Activated T-cell treated with anti-CD3 and anti-CD28 coated beads, Interleukin-2, amount 50 U/mL, for 4 hours (primary cell): Measurements from ENCODE around the gene PLEKHF1. TPM values are rescaled to one million over a fixed set of nuclear protein-coding genes. Genes with fewer than 3 reads are reported as not detected.
"Not testable (repeated sequence)": the region's sequence is repeated elsewhere in the genome, so short reads cannot be mapped to it uniquely, and the experiment has no call there.

ENCODE experiments used
- ATAC-seq, 2 donors: fragments of 200-7000 bp; cut with Tn5 transposase; one replicate each; pipeline ENCODE4 v1.10.0; 2021
- DNase-seq: peaks from one replicate; pipeline ENCODE4 v3.0.0-alpha.2; 2020
- H3K27me3 Mint-ChIP-seq: one replicate; pipeline ENCODE4 v1.8.0; 2021; ENCODE audit warnings: low read depth, mixed read lengths
- H3K36me3 Mint-ChIP-seq: one replicate; pipeline ENCODE4 v1.8.0; 2022; ENCODE audit warnings: mixed read lengths; ENCODE audit not compliant: insufficient read depth
- H3K4me1 Mint-ChIP-seq: one replicate; pipeline ENCODE4 v1.8.0; 2021; ENCODE audit warnings: low read depth, mixed read lengths
- H3K4me3 Mint-ChIP-seq: one replicate; pipeline ENCODE4 v1.8.0; 2021; ENCODE audit warnings: mild to moderate bottlenecking, moderate library complexity, mixed read lengths
- H3K9me3 Mint-ChIP-seq: one replicate; pipeline ENCODE4 v1.8.0; 2021; ENCODE audit warnings: mixed read lengths
- total RNA-seq, 3 donors: library from RNA; stranded (reverse); gene quantifications; one replicate each; pipeline ENCODE4 v1.2.1, GENCODE V29; 2021

The PLEKHF1 gene
- total RNA-seq, 3 donors from 2014 or later: 16.2 to 20.1 (median 18.4) TPM

DNA sequence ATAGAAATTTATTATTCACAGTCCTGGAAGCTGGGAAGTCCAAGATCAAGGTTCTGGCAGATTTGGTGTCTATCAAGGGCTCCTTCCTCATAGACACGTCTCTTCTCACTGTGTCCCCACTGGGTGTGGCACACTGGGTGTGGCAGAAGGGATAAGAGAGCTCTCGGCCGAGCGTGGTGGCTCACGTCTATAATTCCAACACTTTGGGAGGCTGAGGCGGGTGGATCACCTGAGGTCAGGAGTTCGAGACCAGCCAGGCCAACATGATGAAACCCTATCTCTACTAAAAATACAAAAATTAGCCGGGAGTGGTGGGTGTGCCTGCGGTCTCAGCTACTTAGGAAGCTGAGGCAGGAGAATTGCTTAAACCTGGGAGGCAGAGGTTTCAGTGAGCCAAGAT, 38.4 kb upstream of the PLEKHF1 start:
- H3K4me1 Mint-ChIP-seq: peaks cover 30% of the 10 kb centered on the region
- H3K27me3 Mint-ChIP-seq, H3K9me3 Mint-ChIP-seq, H3K4me3 Mint-ChIP-seq, DNase-seq, ATAC-seq, H3K36me3 Mint-ChIP-seq: not testable (repeated sequence)

DNA sequence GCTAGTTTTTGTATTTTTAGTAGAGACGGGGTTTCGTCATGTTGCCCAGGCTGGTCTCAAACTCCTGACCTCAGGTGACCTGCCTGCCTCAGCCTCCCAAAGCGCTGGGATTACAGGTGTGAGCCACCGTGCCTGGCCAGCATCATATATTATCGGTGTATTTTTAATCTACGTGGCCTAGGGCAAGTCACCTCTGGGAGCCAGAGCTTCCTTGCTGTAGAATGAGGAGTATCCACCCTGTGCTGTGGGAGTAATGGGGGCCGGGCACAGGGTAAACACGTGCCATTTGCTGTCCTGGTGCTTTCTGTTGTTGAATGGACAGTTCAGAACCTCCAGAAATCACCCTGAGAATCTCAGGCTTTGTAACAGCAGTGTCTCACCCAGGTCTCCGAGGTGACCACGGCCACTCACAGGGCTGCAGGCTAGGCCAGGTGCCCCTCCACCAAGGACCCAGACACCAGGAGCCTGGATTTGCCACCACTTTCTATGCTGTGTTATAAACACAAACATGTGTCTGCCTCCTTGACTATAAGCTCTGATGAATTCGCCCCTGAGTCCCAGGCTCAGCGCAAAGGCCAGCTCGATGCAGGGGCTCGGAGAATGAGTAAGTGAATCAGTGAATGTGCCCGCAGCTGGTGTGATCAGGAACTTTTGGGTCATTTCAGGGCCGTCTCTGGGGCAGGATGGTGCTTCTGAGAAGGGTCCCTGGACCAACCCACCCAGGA, 36.4 kb upstream of the PLEKHF1 start:
- Mint-ChIP-seq H3K9me3 (no peaks in the 10 kb centered on the region), H3K27me3 (no peaks in the 10 kb centered on the region), H3K36me3 (no peaks in the 10 kb centered on the region), H3K4me1 (peaks cover 10% of the 10 kb centered on the region), H3K4me3 (no peak overlapping the region)
- DNase-seq: no peak
- no peak for ATAC-seq

DNA sequence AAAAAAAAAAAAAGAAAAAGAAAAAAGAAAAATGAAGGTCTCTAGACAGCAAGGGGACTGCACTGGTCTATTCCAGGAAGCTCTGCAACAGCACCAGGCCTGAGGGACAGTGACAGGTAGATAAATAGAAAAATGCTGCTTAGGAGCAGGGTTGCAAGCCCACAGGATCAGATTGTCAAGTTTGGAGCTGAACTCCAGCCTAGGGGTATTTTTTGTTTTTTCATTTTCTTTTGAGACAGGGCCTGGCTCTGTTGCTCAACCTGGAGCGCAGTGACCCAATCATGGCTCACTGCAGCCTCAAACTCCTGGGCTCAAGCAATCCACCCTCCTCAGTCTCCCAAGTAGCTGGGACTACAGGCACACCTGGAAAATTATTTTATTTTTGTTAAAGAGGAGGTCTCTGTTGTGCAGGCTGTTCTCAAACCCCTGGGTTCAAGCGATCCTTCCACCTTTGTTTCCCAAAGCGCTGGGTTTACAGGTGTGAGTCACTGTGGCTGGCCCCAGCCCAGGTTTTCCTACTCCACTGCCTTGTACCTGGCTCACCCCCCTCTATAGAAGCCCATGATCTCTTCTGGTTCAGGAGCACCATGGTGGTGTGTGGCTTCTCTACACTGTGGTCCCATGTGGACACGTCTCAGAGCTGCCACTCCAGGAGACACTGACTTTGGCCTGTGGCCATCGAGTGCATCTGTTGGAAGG, 35.3 kb upstream of the PLEKHF1 start:
- Mint-ChIP-seq H3K4me3 (no peak overlapping the region), H3K9me3 (no peaks in the 10 kb centered on the region), H3K27me3 (no peaks in the 10 kb centered on the region), H3K4me1 (peaks cover 2% of the 10 kb centered on the region), H3K36me3 (no peaks in the 10 kb centered on the region)
- DNase-seq: no peak
- ATAC-seq: no peak

DNA sequence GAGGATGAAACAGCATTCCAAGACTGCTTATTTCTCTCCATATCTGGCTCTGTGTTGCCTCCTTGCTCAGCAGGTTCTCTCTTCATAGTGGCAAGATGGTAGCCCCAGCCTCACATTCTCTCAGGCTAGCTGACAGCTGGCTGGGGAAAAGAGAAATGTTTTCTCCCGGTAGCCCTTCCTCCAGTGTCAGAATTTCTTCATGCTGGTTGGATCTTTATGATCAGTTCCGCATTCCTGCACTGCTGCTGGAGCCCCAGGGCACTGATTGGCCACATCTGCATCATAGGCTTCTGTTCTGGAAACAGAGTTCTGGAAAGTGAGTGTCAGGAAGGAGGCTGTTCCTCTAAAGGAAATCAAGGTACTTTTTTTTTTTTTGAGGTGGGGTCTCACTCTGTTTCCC, 34.6 kb upstream of the PLEKHF1 start:
- no peaks in the 10 kb centered on the region for H3K27me3 Mint-ChIP-seq
- no peaks in the 10 kb centered on the region for H3K9me3 Mint-ChIP-seq
- no peak for ATAC-seq
- H3K4me1 Mint-ChIP-seq: no peaks in the 10 kb centered on the region
- no peak overlapping the region for H3K4me3 Mint-ChIP-seq
- no peaks in the 10 kb centered on the region for H3K36me3 Mint-ChIP-seq
- no peak for DNase-seq

DNA sequence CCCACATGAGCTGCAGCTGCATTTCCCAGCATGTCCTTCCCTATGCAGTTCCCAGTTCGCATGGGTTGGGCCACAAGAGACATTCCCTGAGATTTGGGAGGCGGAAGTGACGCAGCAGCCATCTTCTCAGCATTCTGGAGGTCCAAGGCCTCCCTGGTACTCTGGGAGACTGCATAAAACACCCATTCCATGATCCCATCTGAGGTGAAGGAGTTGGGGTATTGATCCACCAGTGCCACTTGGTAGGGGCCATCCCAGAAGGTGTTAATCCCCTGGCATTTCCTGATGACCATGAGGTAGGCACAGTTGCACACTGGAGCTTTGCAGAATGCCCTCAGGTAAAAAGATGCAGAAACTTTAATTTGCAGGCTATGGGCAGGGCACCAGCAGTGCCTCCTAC, 33.8 kb upstream of the PLEKHF1 start:
- Mint-ChIP-seq H3K9me3 (no peaks in the 10 kb centered on the region), H3K4me3 (no peak overlapping the region), H3K27me3 (no peaks in the 10 kb centered on the region), H3K36me3 (no peaks in the 10 kb centered on the region), H3K4me1 (no peaks in the 10 kb centered on the region)
- ATAC-seq (no peak), DNase-seq (no peak)

DNA sequence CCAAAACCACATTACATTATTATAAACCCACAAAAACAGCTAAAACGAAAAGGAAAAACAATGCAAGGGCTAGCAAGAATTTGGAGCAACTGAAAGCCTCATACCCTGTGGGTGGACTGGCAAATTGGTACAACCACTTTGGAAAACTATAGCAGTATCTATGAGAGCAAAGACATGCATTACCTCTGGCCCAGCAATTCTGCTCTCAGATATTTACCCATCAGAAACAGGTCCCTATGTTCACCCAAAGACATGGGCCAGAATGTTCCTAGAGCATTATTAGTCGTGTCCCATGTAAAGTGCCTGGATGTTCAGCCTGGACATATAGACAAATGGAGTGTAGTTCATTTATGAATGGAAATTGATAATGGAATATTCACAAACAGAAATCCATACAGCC, 31.3 kb upstream of the PLEKHF1 start:
- no peaks in the 10 kb centered on the region for H3K4me1 Mint-ChIP-seq
- H3K27me3 Mint-ChIP-seq: no peaks in the 10 kb centered on the region
- no peaks in the 10 kb centered on the region for H3K36me3 Mint-ChIP-seq
- no peaks in the 10 kb centered on the region for H3K9me3 Mint-ChIP-seq
- ATAC-seq (no peak), DNase-seq (no peak)
- no peak overlapping the region for H3K4me3 Mint-ChIP-seq

DNA sequence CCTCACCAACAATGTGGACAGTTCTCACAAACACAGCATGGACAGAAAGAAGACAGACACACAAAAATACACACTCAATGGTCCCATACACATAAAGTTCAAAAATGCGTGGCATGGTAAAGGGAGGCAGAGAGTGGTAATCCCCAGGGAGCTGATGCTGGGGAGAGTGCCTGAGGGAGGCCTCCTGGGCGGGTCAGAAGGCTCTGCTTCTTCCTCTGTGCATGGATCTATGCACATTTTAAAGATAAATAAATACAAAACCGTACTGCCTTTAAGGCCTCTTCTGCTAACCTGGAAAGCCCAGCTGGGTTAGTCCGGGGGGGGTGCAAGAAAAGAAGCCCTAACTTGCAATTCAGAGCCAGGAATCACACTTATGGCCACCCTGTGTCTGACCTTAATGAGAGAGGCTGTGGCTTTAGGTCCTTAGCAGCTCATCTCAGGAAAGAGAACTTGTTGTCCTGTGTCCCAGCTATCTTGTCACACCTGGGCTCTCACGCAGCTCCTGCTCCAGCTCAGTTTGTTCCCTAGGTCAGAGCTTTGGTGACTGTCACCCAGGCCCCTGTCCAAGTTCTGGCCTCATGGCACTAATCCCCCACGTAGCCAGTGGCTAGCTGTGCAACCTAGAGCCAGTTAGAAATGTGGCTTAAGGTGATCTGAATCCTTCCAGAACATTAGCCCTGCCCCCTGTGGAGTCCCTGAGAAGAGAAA, 30.7 kb upstream of the PLEKHF1 start:
- Mint-ChIP-seq H3K36me3 (no peaks in the 10 kb centered on the region), H3K4me1 (no peaks in the 10 kb centered on the region), H3K9me3 (no peaks in the 10 kb centered on the region), H3K27me3 (no peaks in the 10 kb centered on the region), H3K4me3 (no peak overlapping the region)
- no peak for ATAC-seq
- no peak for DNase-seq

DNA sequence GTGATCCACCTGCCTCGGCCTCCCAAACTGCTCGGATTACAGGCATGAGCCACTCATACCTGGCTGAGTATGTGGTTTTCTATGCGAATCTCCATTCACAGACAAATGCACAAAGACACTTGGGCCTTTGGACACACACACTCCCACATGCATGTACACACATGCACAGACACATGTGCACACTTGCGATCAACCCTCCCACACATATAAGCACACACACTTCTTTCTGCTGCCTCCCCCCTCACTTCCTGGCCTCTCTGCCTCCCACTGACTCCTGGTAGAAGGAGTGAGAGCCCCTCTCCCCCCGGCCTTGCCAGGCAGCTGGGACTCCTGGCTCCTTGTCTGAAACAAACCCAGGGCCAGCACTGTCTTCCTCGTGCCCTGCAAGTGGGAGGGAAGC, 29.3 kb upstream of the PLEKHF1 start:
- Mint-ChIP-seq H3K9me3 (no peaks in the 10 kb centered on the region), H3K4me3 (no peak overlapping the region), H3K36me3 (no peaks in the 10 kb centered on the region), H3K4me1 (no peaks in the 10 kb centered on the region), H3K27me3 (no peaks in the 10 kb centered on the region)
- no peak for ATAC-seq
- no peak for DNase-seq

DNA sequence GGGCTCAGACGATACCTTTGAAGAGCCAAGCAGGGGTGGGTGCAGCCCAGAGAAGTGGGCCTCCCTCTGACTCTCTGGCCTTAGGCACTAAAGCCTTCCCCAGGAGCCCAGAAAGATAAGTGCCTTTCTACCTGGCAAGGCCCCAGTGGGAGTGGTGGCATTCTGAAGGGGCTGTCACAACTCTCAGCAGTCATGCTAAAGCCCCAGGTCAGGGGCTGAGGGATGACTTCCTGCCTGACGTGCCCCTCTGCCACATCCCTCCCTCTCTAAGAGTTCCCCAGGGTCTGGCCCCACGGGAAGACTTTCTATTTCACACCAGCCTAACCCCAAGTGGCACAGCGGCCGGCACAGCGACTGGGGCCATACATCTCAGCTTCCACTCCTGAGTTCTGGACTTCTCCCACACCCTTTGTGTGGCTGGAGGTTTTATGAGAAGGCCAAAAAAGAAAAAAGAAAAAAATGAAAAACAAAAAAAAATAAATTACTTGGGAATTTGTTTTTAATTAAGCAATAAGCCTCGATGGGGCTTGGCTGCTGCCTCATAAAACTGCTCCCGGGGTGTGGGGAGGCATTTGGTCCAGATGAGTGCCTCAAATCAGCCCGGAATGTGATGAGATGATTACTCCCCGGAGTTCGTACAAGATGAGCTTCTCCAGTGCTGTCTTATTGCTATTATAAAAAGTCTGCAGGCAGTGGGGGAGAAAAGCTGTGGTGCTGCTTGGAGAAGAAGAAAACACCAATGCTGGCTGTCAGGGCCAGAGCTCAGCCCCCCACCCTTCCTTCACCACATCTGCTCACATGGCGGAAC, 28.5 kb upstream of the PLEKHF1 start:
- no peaks in the 10 kb centered on the region for H3K36me3 Mint-ChIP-seq

DNA sequence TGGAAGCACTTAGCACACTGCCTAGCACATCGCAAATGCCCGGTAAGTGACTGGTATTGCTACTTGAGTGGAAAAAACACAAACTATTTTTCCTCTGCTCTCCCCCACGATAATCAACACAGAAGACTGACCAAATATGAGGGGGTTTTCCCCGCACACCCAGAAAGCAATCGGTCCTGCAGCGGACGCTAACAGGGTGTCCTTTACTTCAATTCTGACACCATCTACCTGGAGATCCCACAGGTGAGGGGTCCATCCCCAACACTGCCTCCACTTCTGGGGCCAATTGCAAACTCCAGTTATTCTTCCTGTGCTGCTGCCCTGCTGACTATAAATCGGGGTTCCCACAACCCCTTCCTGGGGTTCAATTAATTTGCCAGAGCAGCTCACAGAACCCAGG, 26.2 kb upstream of the PLEKHF1 start:
- no peak for DNase-seq
- Mint-ChIP-seq H3K27me3 (no peaks in the 10 kb centered on the region), H3K9me3 (no peaks in the 10 kb centered on the region), H3K4me3 (no peak overlapping the region), H3K4me1 (no peaks in the 10 kb centered on the region), H3K36me3 (no peaks in the 10 kb centered on the region)
- ATAC-seq: no peak

More for the DNA sequence above, 28.5 kb upstream of the PLEKHF1 start:
- DNase-seq: no peak
- no peak for ATAC-seq
- H3K9me3 Mint-ChIP-seq: no peaks in the 10 kb centered on the region
- no peak overlapping the region for H3K4me3 Mint-ChIP-seq
- no peaks in the 10 kb centered on the region for H3K27me3 Mint-ChIP-seq
- H3K4me1 Mint-ChIP-seq: no peaks in the 10 kb centered on the region

DNA sequence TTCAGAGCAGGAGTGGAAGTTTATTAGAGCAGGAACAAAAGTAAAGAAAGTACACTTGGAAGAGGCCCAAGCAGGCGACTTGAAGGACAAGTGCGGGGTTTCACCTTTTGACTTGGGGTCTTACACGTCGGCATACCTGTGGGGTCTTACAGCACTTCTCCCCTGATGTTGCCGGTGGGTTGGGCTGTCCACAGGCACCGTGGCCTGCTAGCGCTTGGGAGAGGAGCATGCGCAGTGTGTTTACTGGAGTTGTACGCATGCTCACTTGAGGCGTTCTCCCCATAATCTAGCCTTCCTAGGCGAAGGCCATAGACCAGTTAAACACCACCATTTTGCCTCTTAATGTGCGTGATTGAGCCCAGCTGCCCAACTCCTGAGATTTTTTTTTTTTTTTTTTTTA, 25.0 kb upstream of the PLEKHF1 start:
- ATAC-seq (no peak), DNase-seq (no peak)
- Mint-ChIP-seq H3K4me1 (peaks cover 3% of the 10 kb centered on the region), H3K9me3 (no peaks in the 10 kb centered on the region), H3K27me3 (no peaks in the 10 kb centered on the region), H3K4me3 (no peak overlapping the region), H3K36me3 (no peaks in the 10 kb centered on the region)

DNA sequence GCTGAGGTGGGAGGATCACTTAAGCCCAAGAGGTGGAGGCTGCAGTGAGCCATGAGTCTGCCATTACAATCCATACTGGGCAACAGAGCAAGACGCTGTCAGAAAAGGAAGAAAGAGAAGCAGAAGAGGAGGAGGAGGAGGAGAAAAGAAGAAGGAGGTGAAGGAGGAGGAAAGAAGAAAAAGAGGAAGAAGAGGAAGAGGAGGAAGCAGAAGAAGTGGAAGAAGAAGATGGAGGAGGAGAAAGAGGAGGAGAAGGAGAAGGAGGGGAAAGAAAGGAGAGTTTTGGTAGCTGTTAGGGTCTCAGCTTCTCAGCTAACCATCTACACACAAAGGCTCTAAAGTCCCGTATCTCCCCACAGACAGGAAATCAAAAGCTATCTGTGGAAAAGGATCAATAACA, 23.7 kb upstream of the PLEKHF1 start:
- Mint-ChIP-seq H3K36me3 (no peaks in the 10 kb centered on the region), H3K9me3 (no peaks in the 10 kb centered on the region), H3K27me3 (no peaks in the 10 kb centered on the region), H3K4me1 (peaks cover 15% of the 10 kb centered on the region), H3K4me3 (no peak overlapping the region)
- DNase-seq (no peak), ATAC-seq (no peak)

DNA sequence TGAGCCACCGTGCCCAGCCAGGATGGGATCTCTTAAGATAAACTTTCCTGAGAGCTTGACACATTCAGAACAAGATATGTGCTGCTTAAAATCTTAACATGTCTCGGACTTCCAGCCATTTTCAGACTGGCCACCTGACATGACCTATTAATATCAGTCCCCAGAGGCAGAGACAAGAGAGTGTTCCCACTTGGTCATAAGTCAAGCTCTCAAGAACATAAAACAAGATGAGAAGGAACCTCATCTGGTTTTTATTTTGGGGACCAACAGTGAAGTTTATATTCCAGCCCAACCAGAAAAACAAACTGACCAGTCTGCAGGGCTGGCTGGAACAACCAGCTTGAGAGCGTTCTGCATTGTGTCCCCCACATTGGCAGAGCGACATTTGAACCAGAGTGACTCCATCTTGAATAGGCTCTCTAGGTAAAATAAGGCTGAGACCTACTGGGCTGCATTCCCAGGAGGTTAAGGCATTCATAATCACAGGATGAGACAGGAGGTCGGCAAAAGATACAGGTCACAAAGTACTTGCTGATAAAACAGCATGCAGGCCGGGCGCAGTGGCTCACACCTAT, 21.8 kb upstream of the PLEKHF1 start:
- H3K27me3 Mint-ChIP-seq: no peaks in the 10 kb centered on the region
- H3K36me3 Mint-ChIP-seq: no peaks in the 10 kb centered on the region
- no peak for DNase-seq
- no peak for ATAC-seq
- H3K4me3 Mint-ChIP-seq: no peak overlapping the region
- no peaks in the 10 kb centered on the region for H3K9me3 Mint-ChIP-seq
- H3K4me1 Mint-ChIP-seq: peaks cover 15% of the 10 kb centered on the region

DNA sequence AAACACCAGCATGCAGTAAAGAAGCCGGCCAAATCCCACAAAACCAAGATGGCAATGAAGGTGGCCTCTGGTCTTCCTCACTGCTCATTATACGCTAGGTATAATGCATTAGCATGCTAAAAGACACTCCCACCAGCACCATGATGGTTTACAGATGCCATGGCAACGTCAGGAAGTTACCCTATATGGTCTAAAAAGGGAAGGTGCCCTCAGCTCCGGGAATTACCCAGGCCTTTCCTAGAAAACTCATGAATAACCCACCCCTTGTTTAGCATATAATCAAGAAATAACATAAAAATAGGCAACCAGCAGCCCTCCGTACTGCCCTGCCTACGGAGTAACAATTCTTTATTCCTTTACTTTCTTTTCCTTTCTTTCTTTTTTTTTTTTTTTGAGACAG, 21.1 kb upstream of the PLEKHF1 start:
- H3K36me3 Mint-ChIP-seq: no peaks in the 10 kb centered on the region
- no peak overlapping the region for H3K4me3 Mint-ChIP-seq
- ATAC-seq: no peak
- H3K4me1 Mint-ChIP-seq: peaks cover 15% of the 10 kb centered on the region
- no peaks in the 10 kb centered on the region for H3K9me3 Mint-ChIP-seq
- H3K27me3 Mint-ChIP-seq: no peaks in the 10 kb centered on the region
- no peak for DNase-seq
